HepG2 (cell line): ENCODE results near the gene PTTG1. TPM values are rescaled to one million over a fixed set of nuclear protein-coding genes. Genes with fewer than 3 reads are reported as not detected.
A peak's percentile ranks its signal among the peaks of the same experiment; 100 is the strongest.

ENCODE experiments used
- ATF5 ChIP-seq: sonication (generic); formaldehyde crosslinking; IDR thresholded peaks from 2 replicates; pipeline ENCODE4 v1.4.0; 2020; ENCODE audit warnings: mild to moderate bottlenecking, low read depth, missing genetic modification reagents
- CREBL2 ChIP-seq: sonication (generic); formaldehyde crosslinking; IDR thresholded peaks from 2 replicates; pipeline ENCODE4 v1.8.1; 2023; ENCODE audit warnings: missing genetic modification reagents, mild to moderate bottlenecking, borderline replicate concordance
- EP300 ChIP-seq, 3 experiments: sonication (generic) in 1 of 3; formaldehyde crosslinking in 1 of 3; IDR thresholded peaks; 2 replicates each; pipeline versions ENCODE4 v1.5.1 to v1.6.1; 2011 to 2020; ENCODE audit warnings: low read depth in 2 of 3, low read length in 2 of 3, borderline replicate concordance in 1 of 3, improper control_type of control experiment in 1 of 3, mild to moderate bottlenecking in 1 of 3, missing genetic modification reagents in 1 of 3, moderate library complexity in 1 of 3
- FOXM1 ChIP-seq: sonication (generic); formaldehyde crosslinking; IDR thresholded peaks from 2 replicates; pipeline ENCODE4 v1.5.0; 2020; ENCODE audit warnings: missing genetic modification reagents
- IKZF5 ChIP-seq: IDR thresholded peaks from 2 replicates; pipeline ENCODE4 v1.6.1; 2018; ENCODE audit warnings: missing genetic modification reagents, mild to moderate bottlenecking, missing compliant biosample characterization
- MLXIP ChIP-seq: sonication (generic); formaldehyde crosslinking; IDR thresholded peaks from 2 replicates; pipeline ENCODE4 v1.9.0; 2021; ENCODE audit warnings: missing genetic modification reagents, borderline replicate concordance
- RCOR2 ChIP-seq: IDR thresholded peaks from 2 replicates; pipeline ENCODE4 v1.6.1; 2016; ENCODE audit warnings: missing biosample characterization, missing genetic modification reagents
- RXRA ChIP-seq: sonication (generic); formaldehyde crosslinking; IDR thresholded peaks from 2 replicates; pipeline ENCODE4 v1.5.1; 2020; ENCODE audit warnings: missing genetic modification reagents
- SETDB1 ChIP-seq: sonication (generic); formaldehyde crosslinking; IDR thresholded peaks from 2 replicates; pipeline ENCODE4 v1.5.1; 2020; ENCODE audit warnings: missing genetic modification reagents, mild to moderate bottlenecking, borderline replicate concordance
- SMC3 ChIP-seq: IDR thresholded peaks from 2 replicates; pipeline ENCODE4 v1.6.1; 2011; ENCODE audit warnings: low read length, improper control_type of control experiment
- SRSF4 ChIP-seq: fragments of 200-400 bp; formaldehyde crosslinking; IDR thresholded peaks from one replicate; pipeline ENCODE4 v1.6.1; 2018; ENCODE audit warnings: mild to moderate bottlenecking, low read depth, low read length, moderate library complexity; ENCODE audit not compliant: poor library complexity, severe bottlenecking
- ZBTB4 ChIP-seq: sonication (generic); formaldehyde crosslinking; IDR thresholded peaks from 2 replicates; pipeline ENCODE4 v1.4.0; 2020; ENCODE audit warnings: missing genetic modification reagents, mild to moderate bottlenecking, borderline replicate concordance
- ZFP62 ChIP-seq: sonication (generic); formaldehyde crosslinking; IDR thresholded peaks from 2 replicates; pipeline ENCODE4 v1.4.0; 2020; ENCODE audit warnings: missing genetic modification reagents
- ZMYM2 ChIP-seq: sonication (generic); formaldehyde crosslinking; IDR thresholded peaks from 2 replicates; pipeline ENCODE4 v1.8.0; 2022; ENCODE audit warnings: mild to moderate bottlenecking, missing genetic modification reagents
- ZNF678 ChIP-seq: sonication (generic); formaldehyde crosslinking; IDR thresholded peaks from 2 replicates; pipeline ENCODE4 v1.4.0; 2020; ENCODE audit warnings: mild to moderate bottlenecking, missing genetic modification reagents
- ZSCAN21 ChIP-seq: sonication (generic); formaldehyde crosslinking; IDR thresholded peaks from 2 replicates; pipeline ENCODE4 v1.8.0; 2022; ENCODE audit warnings: mild to moderate bottlenecking, missing genetic modification reagents, moderate library complexity, borderline replicate concordance
- ZUFSP ChIP-seq: sonication (generic); formaldehyde crosslinking; IDR thresholded peaks from 2 replicates; pipeline ENCODE4 v1.9.0; 2021; ENCODE audit warnings: missing genetic modification reagents, mild to moderate bottlenecking, borderline replicate concordance
- polyA plus RNA-seq, 8 experiments: library from polyadenylated mRNA; depleted of rRNA in 3 of 8; stranded (reverse) in 7 of 8; unstranded in 1 of 8; fragments of >200 nt; fragmentation: Illumina TruSeq in 4 of 8; extraction: Trizol in 4 of 8; gene quantifications; 2 replicates each; pipeline versions ENCODE4 v1.2.1 to v1.2.3, GENCODE V29; 2011 to 2016; ENCODE audit warnings: low read depth in 4 of 8, missing spikeins in 1 of 8, mixed read lengths in 1 of 8; ENCODE audit not compliant: insufficient read depth in 1 of 8
- total RNA-seq, 5 experiments: library from RNA; depleted of rRNA; stranded (reverse); fragments of >200 nt; fragmentation: Illumina TruSeq; extraction: Trizol; gene quantifications; 2 replicates each; pipeline ENCODE4 v1.2.3, GENCODE V29; 2016; ENCODE audit warnings: low read depth in 1 of 5

The PTTG1 gene
- total and polyA plus RNA-seq, 2 of the 13 experiments (the other 11 are each of a cell fraction or from before 2014, with no cell fraction given) = 102 to 161 TPM

GRCh38 chr5:160418561-160419457, 2.8 kb upstream of the PTTG1 start, which contains the start of gene SLU7 (continued):
- TF ChIP-seq ZUFSP (CRISPR knock-in tag) (no peak), FOXM1 (CRISPR knock-in tag) (no peak), SETDB1 (CRISPR knock-in tag) (no peak), RCOR2 (CRISPR knock-in tag) (no peak), ZFP62 (CRISPR knock-in tag) (no peak), CREBL2 (CRISPR knock-in tag) (peak; percentile 28; the same call in 1 of the 2 replicates), MLXIP (no peak), ZNF678 (CRISPR knock-in tag) (no peak), EP300 (IDR thresholded peaks at IDR 0.05; ENCODE audit: low read depth in 2 of 2, low read length in 2 of 2) (no peak), EP300 (CRISPR knock-in tag; IDR thresholded peaks at IDR 0.05; ENCODE audit: borderline replicate concordance) (no peak), ATF5 (CRISPR knock-in tag) (no peak), IKZF5 (CRISPR knock-in tag) (peak; percentile 55), ZBTB4 (CRISPR knock-in tag) (peak; percentile 46; the same call in 1 of the 2 replicates), SMC3 (no peak), SRSF4 (no peak), RXRA (no peak), ZSCAN21 (CRISPR knock-in tag) (no peak), ZMYM2 (CRISPR knock-in tag) (no peak)
